GM12875 (cell line): ENCODE data around the gene NCR2.

Source experiments
- H3K4me3 ChIP-seq: one replicate; pipeline ENCODE4 v1.5.1; 2011; ENCODE audit warnings: low read depth, low read length, control low read depth
- CTCF ChIP-seq: IDR thresholded peaks from 2 replicates; pipeline ENCODE4 v1.5.1; 2011; ENCODE audit warnings: low read depth, mild to moderate bottlenecking, control low read depth, inconsistent platforms, low read length, moderate library complexity, borderline replicate concordance; ENCODE audit not compliant: insufficient read depth

The NCR2 gene

GRCh38 chr6:41371992-41372831, 36.8 kb downstream of the NCR2 start:
- H3K4me3 ChIP-seq = no peak overlapping the region
- TF ChIP-seq CTCF = no peak

DNA sequence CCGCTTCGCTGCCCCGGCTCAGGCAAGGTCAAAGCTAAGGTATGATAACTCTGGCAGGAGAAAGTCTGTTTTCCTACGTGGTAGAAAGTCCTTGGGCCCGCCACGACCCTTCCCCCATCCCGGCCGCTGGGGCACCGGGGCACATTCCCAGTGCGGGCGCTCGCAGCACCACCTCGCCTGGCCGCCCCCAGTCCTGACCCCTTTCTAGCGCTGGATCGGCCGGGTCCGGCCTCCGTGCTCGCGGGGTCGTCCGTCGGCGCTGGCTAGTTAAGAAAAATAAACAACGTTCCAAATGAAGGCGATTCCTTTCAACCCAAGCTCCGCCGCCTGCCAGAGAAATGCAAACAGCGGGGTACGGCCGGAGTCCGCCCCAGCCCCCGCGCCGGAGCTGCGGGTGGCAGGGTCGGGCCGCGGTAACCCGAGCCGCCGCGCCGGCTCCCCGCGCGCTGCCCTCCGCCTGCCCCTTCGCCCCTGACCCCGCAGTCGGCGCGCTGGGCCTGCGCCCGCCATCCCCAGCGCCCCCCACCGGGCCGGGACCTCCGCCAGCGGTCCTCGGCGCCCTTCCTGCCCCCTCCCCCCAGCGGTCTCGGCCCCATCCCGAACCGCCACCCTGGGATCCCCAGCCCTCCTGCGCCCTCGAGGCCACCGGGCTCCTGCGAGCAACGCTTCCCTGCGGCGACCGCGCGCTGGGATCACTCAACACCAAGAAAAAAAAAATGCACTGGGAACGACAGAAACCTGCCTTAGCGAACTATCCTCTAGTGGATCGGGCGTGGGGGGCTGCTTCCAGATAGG, 37.6 kb downstream of the NCR2 start:
- TF ChIP-seq CTCF = no peak
- no peak overlapping the region for H3K4me3 ChIP-seq

GRCh38 chr6:41373627-41373918, 38.2 kb downstream of the NCR2 start:
- H3K4me3 ChIP-seq = no peak overlapping the region
- TF ChIP-seq CTCF = no peak

- no peak overlapping the region for H3K4me3 ChIP-seq
- TF ChIP-seq CTCF = no peak
Observed at GRCh38 chr6:41373919-41374617, 38.7 kb downstream of the NCR2 start.

- TF ChIP-seq CTCF = no peak
- H3K4me3 ChIP-seq = no peak overlapping the region
Observed at GRCh38 chr6:41374618-41375590, 39.5 kb downstream of the NCR2 start.

GRCh38 chr6:41375598-41376151, 40.3 kb downstream of the NCR2 start:
- no peak overlapping the region for H3K4me3 ChIP-seq
- TF ChIP-seq CTCF = no peak
